Measurements from ENCODE around the gene GATAD2A. TPM values are rescaled to one million over a fixed set of nuclear protein-coding genes. Genes with fewer than 3 reads are reported as not detected.
"Not testable (repeated sequence)": the region's sequence is repeated elsewhere in the genome, so short reads cannot be mapped to it uniquely, and the experiment has no call there.

The GATAD2A gene
- total RNA-seq, 4 donors from 2014 or later = 67.8 to 99.9 (median 79.8) TPM

DNA sequence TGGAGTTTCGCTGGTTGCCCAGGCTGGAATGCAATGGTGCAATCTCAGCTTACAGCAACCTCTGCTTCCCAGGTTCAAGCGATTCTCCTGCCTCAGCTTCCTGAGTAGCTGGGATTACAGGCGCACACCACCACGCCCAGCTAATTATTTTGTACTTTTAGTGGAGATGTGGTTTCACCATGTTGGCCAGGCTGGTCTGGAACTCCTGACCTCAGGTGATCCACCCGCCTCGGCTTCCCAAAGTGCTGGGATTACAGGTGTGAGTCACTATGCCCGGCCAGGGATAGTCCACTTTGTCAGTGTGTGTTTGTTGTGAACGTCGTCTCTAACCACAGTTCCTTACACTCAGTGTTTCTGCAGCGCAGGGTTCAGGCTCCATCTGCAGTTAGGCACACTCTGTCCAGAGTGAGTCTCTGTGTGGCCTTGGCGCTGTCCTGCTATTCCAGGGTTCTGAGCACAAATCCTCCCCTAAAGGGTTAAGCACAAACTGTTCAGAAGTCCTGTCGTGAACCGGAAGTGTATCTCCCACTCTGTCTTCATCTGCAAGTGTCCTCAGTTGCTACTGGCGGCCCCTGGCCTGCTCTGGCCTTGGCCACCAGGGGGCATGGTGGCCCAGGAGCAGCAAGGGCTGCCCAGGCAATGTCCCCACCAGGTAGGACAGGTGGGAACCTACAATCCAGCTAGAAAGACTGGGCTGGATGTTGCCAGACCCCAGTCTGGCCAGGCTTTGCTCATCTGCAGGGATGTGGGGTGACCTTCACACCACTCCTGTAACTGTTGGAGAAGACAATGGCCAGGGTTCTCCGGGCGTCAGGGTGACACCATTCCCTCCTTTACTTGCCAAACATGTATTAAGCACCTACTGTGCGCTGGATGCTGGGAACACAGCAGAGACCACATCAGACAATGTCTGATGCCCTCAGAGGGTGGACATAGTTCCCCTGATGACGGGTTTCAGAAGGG is 38.8 kb upstream of the GATAD2A start:
- Histone ChIP-seq H3K36me3 (no peaks in the 10 kb centered on the region), H3K27me3 (no peaks in the 10 kb centered on the region), H3K27ac (peak overlapping the region in 2 of 4 donors; percentile 53 to 77), H3K4me3 (peak overlapping the region in 1 of 4 donors; percentile 27), H3K4me1 (peaks cover 0 to 22% (median 0%) of the 10 kb centered on the region in 4 donors), H3K9me3 (no peaks in the 10 kb centered on the region)
- DNase-seq = peak; percentile 77 to 91 (median 86)
- TF ChIP-seq, protein P1, sequence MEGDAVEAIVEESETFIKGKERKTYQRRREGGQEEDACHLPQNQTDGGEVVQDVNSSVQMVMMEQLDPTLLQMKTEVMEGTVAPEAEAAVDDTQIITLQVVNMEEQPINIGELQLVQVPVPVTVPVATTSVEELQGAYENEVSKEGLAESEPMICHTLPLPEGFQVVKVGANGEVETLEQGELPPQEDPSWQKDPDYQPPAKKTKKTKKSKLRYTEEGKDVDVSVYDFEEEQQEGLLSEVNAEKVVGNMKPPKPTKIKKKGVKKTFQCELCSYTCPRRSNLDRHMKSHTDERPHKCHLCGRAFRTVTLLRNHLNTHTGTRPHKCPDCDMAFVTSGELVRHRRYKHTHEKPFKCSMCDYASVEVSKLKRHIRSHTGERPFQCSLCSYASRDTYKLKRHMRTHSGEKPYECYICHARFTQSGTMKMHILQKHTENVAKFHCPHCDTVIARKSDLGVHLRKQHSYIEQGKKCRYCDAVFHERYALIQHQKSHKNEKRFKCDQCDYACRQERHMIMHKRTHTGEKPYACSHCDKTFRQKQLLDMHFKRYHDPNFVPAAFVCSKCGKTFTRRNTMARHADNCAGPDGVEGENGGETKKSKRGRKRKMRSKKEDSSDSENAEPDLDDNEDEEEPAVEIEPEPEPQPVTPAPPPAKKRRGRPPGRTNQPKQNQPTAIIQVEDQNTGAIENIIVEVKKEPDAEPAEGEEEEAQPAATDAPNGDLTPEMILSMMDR (IDR thresholded peaks at IDR 0.05) = peak; percentile 88 to 98 (median 97)
- TF ChIP-seq POLR2A (IDR thresholded peaks at IDR 0.05) = no peak

DNA sequence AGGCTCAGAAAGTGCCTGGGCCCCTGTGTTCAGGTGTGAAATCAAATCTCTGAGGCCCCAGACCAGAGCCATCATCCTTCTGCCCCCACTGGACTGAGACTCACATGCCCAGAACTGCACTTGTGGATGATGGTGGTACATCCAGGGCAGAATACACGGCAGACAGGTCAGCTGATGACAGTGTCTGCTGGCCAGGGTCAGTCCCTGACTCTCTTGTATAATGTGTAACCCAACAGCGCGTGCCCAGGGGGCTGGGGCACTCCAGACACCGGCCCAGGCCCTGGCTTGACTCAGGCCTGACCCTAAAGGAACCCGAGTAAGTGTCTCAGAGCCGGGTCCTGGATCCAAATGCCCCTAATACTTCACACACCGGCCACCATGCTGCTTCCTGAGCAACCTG is 37.4 kb upstream of the GATAD2A start:
- H3K27ac ChIP-seq = no peak overlapping the region
- no peak for TF ChIP-seq POLR2A (IDR thresholded peaks at IDR 0.05)
- TF ChIP-seq, protein P1 (IDR thresholded peaks at IDR 0.05) = no peak
- no peaks in the 10 kb centered on the region for H3K36me3 ChIP-seq
- peaks cover 0 to 22% (median 2%) of the 10 kb centered on the region in 4 donors for H3K4me1 ChIP-seq
- DNase-seq = no peak
- no peaks in the 10 kb centered on the region for H3K9me3 ChIP-seq
- H3K4me3 ChIP-seq = no peak overlapping the region
- H3K27me3 ChIP-seq = no peaks in the 10 kb centered on the region

DNA sequence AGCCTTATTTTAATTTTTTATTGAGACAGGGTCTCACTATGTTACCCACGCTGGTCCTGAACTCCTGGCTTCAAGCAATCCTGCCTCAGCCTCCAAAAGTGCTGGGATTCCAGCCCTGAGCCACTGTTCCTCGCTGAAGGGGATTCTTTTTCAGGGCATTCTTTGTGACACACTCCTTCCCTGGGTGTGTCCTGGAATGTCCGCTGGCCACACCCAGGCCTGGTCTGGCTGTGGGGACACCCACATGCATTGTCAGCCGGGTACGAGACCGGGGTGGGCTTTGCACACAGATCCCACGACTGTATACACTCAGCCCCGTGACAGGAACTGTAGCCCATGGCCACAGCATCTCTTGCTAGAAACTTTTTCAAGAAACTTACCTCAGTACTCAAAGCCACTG is 34.4 kb upstream of the GATAD2A start:
- Histone ChIP-seq H3K9me3 (no peaks in the 10 kb centered on the region), H3K36me3 (no peaks in the 10 kb centered on the region), H3K27ac (no peak overlapping the region), H3K4me1 (peaks cover 0 to 7% (median 3%) of the 10 kb centered on the region in 4 donors), H3K4me3 (no peak overlapping the region), H3K27me3 (no peaks in the 10 kb centered on the region)
- no peak for DNase-seq
- TF ChIP-seq, protein P1 (IDR thresholded peaks at IDR 0.05) = no peak
- TF ChIP-seq POLR2A (IDR thresholded peaks at IDR 0.05) = no peak

DNA sequence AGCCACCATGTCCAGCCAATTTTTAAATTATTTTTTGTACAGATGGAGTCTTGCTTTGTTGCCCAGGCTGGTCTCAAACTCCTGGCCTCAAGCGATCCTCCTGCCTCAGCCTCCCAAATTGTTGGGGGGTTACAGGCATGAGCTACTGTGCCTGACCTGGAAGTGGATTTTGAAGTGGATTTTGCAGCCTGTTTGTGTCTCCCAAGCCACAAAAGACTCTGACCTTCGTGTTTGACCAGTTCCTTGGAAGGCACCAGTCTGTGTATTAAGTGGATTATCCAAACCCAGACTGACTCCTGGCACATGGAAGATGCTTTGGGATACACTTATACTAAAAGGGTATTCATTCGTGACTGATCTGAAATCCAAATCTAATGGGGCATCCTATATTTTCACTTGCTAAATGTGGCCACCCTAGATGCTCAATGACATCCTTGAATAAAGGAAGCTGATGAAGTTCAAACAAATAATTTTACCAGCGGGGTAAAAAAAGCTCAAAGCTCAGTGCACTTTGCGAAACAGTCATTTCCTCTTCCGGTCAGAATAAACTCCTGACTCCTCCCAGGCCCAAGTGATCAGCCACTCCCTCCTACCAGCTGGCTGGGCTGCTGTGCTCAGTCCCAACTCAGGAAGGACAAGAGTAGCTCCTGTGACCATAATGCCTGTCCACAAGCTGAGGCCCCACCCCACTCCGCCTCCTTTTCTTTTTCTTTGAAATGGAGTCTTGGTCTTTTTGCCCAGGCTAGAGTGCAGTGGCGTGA is 32.6 kb upstream of the GATAD2A start:
- no peaks in the 10 kb centered on the region for H3K27me3 ChIP-seq
- peak; percentile 63 to 88 (median 74) for DNase-seq
- peaks cover 0 to 8% (median 4%) of the 10 kb centered on the region in 4 donors for H3K4me1 ChIP-seq
- H3K9me3 ChIP-seq = no peaks in the 10 kb centered on the region
- peak overlapping the region in 1 of 4 donors; percentile 2 for H3K4me3 ChIP-seq
- H3K36me3 ChIP-seq = no peaks in the 10 kb centered on the region
- peak; percentile 25 to 69 for TF ChIP-seq POLR2A (IDR thresholded peaks at IDR 0.05)
- TF ChIP-seq, protein P1 (IDR thresholded peaks at IDR 0.05) = no peak
- H3K27ac ChIP-seq = peak overlapping the region; percentile 66 to 89 (median 74)

DNA sequence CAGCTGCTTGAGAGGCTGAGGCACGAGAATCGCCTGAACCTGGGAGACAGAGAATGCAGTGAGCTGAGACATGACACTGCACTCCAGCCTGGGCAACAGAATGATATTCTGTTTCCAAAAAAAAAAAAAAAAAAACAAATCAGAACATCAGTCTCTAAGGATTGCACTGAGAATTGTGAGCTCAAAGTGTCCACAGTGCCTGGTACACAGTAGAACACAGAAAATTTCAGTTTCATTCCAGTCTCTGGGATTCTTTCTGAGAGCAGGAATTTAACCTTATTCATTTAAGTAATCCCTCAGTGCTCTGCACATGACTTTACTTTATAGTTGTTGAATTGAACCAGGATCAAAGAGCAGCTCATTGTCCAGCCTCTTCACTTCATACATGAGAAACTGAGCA is 25.9 kb upstream of the GATAD2A start:
- no peak for DNase-seq
- Histone ChIP-seq H3K4me3 (no peak overlapping the region), H3K36me3 (no peaks in the 10 kb centered on the region), H3K27ac (no peak overlapping the region), H3K4me1 (peaks cover 0 to 59% (median 0%) of the 10 kb centered on the region in 4 donors), H3K9me3 (no peaks in the 10 kb centered on the region), H3K27me3 (no peaks in the 10 kb centered on the region)
- TF ChIP-seq, protein P1 (IDR thresholded peaks at IDR 0.05) = no peak
- TF ChIP-seq POLR2A (IDR thresholded peaks at IDR 0.05) = no peak

DNA sequence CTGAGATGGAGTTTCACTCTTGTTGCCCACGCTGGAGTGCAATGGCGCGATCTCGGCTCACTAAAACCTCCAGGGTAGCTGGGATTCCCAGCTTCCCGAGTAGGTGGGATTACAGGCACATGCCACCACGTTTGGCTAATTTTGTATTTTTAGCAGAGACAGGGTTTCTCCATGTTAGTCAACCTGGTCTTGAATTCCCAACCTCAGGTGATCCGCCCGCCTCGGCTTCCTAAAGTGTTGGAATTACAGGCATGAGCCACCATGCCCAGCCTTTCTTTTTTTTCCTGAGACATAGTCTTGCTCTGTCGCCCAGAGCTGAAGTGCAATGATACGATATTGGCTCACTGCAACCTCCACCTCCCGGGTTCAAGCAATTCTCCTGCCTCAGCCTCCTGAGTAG is 25.2 kb upstream of the GATAD2A start:
- H3K27me3 ChIP-seq, H3K9me3 ChIP-seq, H3K4me3 ChIP-seq, DNase-seq, H3K27ac ChIP-seq, H3K36me3 ChIP-seq: not testable (repeated sequence)
- peaks cover 0 to 62% (median 2%) of the 10 kb centered on the region in 4 donors for H3K4me1 ChIP-seq

Measured in Peyer's patch (tissue), 4 donors.